ENCODE measurements around the gene ZNF579.

The ZNF579 gene

DNA sequence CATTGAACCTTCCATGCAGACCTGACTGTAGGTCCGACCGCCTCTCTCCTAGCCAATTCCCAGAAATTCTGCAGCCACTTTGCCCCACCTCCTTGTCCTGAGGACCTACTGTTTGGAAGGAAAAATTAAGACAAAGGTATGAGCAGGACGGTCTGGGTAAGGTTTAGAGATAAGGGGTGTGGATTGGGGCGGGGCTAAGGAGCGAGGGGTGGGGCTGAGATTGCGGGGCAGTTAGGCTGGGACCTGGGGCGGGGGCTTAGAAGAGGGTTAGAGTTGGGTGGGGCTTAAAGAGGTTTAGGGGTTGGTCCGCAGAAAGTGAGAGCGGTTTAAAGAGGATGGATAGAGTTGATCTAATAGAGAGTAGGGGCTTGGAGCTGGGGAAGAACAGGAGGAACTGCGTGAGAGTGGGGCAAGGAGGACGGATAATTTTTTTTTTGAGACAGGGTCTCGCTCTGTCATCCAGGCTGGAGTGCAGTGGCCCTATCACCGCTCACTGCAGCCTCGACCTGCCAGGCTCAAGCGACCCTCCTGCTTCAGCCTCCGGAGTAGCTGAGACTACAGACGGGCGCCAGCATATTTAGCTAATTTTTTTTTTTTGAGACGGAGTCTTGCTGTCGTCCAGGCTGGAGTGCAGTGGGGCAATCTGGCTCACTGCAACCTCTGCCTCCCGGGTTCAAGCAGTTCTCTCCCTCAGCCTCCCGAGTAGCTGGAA lies 23.1 kb upstream of the ZNF579 start:
- DNase-seq (ENCODE audit: insufficient read length, low spot score) = no peak
- FAIRE-seq = no peak
- TF ChIP-seq POLR2AphosphoS5 (IDR thresholded peaks at IDR 0.05; ENCODE audit: low read depth, low read length) (no peak), TAF1 (IDR thresholded peaks at IDR 0.05; ENCODE audit: low read depth, low read length) (no peak), POU2F2 (IDR thresholded peaks at IDR 0.05; ENCODE audit: low read depth, low read length) (no peak), SPI1 (IDR thresholded peaks at IDR 0.05; ENCODE audit: low read depth, low read length) (no peak), POLR2A (IDR thresholded peaks at IDR 0.05; ENCODE audit: low read depth, low read length) (no peak), PAX5 (IDR thresholded peaks at IDR 0.05; ENCODE audit: insufficient read depth, low read length, severe bottlenecking) (no peak)

DNA sequence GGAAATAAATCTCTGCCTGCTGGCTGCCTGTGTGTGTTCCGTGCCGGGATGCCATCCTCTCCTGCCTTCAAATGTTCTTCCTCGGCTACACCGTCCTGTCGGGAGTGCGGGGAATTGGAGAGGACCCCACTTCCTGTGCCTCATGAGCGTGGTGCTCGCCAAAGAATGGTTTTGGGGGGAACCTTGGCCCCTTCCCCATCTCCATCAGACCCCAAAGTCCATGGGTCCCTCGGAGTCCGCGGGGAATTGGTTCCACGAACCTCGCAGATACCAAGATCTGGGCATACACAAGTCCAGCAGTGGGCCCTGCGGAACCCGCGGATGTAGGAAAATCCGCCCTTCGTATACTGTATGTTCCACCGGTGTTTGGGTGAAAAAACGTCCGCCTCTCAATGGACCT lies 22.5 kb upstream of the ZNF579 start:
- DNase-seq (ENCODE audit: insufficient read length, low spot score) = no peak
- TF ChIP-seq SPI1 (IDR thresholded peaks at IDR 0.05; ENCODE audit: low read depth, low read length) = no peak
- TF ChIP-seq POLR2AphosphoS5 (IDR thresholded peaks at IDR 0.05; ENCODE audit: low read depth, low read length) = no peak
- no peak for TF ChIP-seq POLR2A (IDR thresholded peaks at IDR 0.05; ENCODE audit: low read depth, low read length)
- no peak for TF ChIP-seq POU2F2 (IDR thresholded peaks at IDR 0.05; ENCODE audit: low read depth, low read length)
- no peak for TF ChIP-seq TAF1 (IDR thresholded peaks at IDR 0.05; ENCODE audit: low read depth, low read length)
- TF ChIP-seq PAX5 (IDR thresholded peaks at IDR 0.05; ENCODE audit: insufficient read depth, low read length, severe bottlenecking) = no peak
- FAIRE-seq = no peak

DNA sequence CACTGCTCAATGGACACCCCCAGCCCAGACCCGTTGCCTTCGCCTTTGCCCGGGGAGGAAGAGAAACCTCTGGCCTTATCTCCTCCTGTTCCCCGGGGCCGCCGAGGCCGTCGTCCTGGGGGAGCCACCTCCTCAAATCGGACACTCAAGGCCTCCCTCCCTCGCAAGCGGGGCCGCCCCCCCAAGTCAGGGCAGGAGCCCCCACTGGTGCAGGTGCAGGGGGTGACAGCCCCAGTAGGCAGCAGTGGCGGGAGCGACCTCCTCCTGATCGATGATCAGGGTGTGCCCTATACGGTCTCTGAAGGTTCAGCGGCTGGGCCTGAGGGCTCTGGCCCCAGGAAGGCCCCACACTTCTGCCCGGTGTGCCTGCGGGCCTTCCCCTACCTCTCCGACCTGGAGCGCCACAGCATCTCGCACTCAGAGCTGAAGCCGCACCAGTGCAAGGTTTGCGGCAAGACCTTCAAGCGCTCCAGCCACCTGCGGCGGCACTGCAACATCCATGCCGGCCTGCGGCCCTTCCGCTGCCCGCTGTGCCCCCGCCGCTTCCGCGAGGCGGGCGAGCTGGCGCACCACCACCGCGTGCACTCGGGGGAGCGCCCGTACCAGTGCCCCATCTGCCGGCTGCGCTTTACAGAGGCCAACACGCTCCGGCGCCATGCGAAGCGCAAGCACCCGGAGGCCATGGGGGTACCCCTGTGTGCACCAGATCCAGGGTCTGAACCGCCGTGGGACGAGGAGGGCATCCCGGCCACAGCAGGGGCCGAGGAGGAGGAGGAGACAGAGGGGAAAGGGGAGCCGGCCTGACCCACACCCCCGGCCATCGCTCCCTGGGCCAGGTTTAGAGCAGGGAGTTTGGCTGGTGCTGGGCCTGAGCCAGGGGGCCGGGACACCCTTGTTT lies 21.7 kb upstream of the ZNF579 start:
- no peak for TF ChIP-seq SPI1 (IDR thresholded peaks at IDR 0.05; ENCODE audit: low read depth, low read length)
- no peak for TF ChIP-seq POLR2A (IDR thresholded peaks at IDR 0.05; ENCODE audit: low read depth, low read length)
- TF ChIP-seq POU2F2 (IDR thresholded peaks at IDR 0.05; ENCODE audit: low read depth, low read length) = no peak
- no peak for TF ChIP-seq TAF1 (IDR thresholded peaks at IDR 0.05; ENCODE audit: low read depth, low read length)
- TF ChIP-seq POLR2AphosphoS5 (IDR thresholded peaks at IDR 0.05; ENCODE audit: low read depth, low read length) = no peak
- TF ChIP-seq PAX5 (IDR thresholded peaks at IDR 0.05; ENCODE audit: insufficient read depth, low read length, severe bottlenecking) = no peak
- FAIRE-seq (no peak), DNase-seq (ENCODE audit: insufficient read length, low spot score) (no peak)

DNA sequence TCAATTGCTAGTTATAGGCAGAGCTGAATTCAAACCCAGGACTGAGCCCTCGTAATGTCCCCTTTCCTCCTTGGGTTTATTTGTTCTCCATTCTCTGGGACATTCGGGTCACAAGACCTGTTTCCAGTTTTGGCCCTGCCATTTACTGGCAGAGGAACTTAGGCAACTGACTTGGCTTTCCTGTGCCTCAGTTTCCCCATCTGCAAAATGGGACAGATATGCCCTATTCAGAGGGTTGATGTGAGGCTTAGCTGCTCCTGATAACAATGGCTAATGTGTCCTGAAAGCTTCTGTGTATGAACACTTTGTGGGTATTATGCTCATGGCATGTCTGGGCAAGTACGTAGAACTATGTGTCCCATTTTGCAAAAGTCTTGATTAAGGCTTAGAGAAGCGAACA lies 20.4 kb upstream of the ZNF579 start:
- DNase-seq (ENCODE audit: insufficient read length, low spot score) (no peak), FAIRE-seq (no peak)
- TF ChIP-seq POU2F2 (IDR thresholded peaks at IDR 0.05; ENCODE audit: low read depth, low read length) = no peak
- no peak for TF ChIP-seq POLR2AphosphoS5 (IDR thresholded peaks at IDR 0.05; ENCODE audit: low read depth, low read length)
- no peak for TF ChIP-seq POLR2A (IDR thresholded peaks at IDR 0.05; ENCODE audit: low read depth, low read length)
- no peak for TF ChIP-seq PAX5 (IDR thresholded peaks at IDR 0.05; ENCODE audit: insufficient read depth, low read length, severe bottlenecking)
- TF ChIP-seq TAF1 (IDR thresholded peaks at IDR 0.05; ENCODE audit: low read depth, low read length) = no peak
- no peak for TF ChIP-seq SPI1 (IDR thresholded peaks at IDR 0.05; ENCODE audit: low read depth, low read length)

DNA sequence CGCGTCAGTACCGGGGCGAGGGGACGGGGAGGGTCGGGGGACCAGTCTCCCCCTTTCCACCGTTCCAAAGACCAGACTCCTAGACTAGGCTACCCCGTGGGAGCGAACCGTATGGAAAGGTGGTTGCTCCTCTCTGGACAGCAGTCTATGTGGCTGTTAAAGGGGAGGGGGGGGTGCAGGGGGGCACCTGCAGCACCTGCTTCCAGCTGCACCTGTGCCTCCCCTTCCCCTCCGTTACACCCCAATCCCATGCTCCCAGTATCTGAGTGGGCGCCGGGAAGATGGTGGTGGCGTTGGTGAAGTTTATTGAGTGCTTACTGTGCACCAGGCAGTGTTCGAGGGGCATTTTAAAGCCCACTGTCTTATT lies 20.0 kb upstream of the ZNF579 start:
- TF ChIP-seq SPI1 (IDR thresholded peaks at IDR 0.05; ENCODE audit: low read depth, low read length) (no peak), POU2F2 (IDR thresholded peaks at IDR 0.05; ENCODE audit: low read depth, low read length) (no peak), POLR2AphosphoS5 (IDR thresholded peaks at IDR 0.05; ENCODE audit: low read depth, low read length) (no peak), PAX5 (IDR thresholded peaks at IDR 0.05; ENCODE audit: insufficient read depth, low read length, severe bottlenecking) (no peak), POLR2A (IDR thresholded peaks at IDR 0.05; ENCODE audit: low read depth, low read length) (no peak), TAF1 (IDR thresholded peaks at IDR 0.05; ENCODE audit: low read depth, low read length) (no peak)
- no peak for FAIRE-seq
- DNase-seq (ENCODE audit: insufficient read length, low spot score) = no peak

DNA sequence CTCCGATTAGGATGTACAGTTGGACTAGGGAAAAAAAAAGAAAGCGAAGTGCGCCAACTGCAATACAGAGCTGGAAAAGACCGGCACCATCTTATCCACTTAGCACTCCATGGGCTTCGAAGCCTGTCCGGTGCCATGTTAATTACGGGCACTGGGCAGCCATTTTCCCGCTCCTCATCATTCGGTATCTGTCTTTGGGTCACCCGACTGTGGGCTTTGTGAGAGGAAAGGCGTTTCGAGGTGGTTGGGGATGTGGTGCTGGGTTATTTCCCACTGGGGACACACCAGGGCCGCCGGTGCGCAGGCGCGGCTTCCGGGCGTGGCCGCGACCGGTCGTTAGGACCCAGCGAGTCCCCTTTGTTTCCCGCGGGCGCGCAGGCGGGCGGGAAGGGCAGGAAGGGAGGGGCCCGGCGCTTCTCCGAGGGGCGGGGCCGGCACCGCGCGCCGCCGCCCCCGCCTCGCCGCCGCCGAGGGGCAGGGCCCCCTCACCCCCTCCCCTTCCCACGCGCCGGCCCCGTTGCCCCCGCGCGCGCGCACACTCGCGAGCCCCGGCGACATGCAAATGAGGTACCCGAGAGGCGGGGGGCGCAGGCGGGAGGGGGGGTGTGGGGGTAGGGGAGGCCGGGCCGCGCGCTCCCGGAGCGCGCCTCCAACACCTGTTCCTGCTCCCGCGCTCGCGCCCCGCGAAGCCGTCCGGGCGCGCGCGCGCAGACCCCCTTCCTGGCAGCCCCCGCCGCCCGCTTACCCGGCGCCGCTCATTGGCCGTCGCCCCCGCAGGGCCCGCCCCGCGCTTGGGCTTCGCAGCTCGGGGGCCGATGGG lies 19.4 kb upstream of the ZNF579 start, which contains the start of gene ZNF524:
TSS of gene ZNF524 (plus strand) at position 447 of the 820 bp plus-strand sequence. CDS start 1,825 bp downstream, outside the sequence.
- peak; percentile 86 for DNase-seq (ENCODE audit: insufficient read length, low spot score)
- 0 out of 2 replicates have a peak, but pooled peaks have one; percentile 18 for TF ChIP-seq POLR2AphosphoS5 (IDR thresholded peaks at IDR 0.05; ENCODE audit: low read depth, low read length)
- no peak for TF ChIP-seq POU2F2 (IDR thresholded peaks at IDR 0.05; ENCODE audit: low read depth, low read length)
- no peak for TF ChIP-seq SPI1 (IDR thresholded peaks at IDR 0.05; ENCODE audit: low read depth, low read length)
- TF ChIP-seq POLR2A (IDR thresholded peaks at IDR 0.05; ENCODE audit: low read depth, low read length) = no peak
- peak; percentile 79 for TF ChIP-seq TAF1 (IDR thresholded peaks at IDR 0.05; ENCODE audit: low read depth, low read length)
- no peak for TF ChIP-seq PAX5 (IDR thresholded peaks at IDR 0.05; ENCODE audit: insufficient read depth, low read length, severe bottlenecking)
- peak; percentile 89 for FAIRE-seq

DNA sequence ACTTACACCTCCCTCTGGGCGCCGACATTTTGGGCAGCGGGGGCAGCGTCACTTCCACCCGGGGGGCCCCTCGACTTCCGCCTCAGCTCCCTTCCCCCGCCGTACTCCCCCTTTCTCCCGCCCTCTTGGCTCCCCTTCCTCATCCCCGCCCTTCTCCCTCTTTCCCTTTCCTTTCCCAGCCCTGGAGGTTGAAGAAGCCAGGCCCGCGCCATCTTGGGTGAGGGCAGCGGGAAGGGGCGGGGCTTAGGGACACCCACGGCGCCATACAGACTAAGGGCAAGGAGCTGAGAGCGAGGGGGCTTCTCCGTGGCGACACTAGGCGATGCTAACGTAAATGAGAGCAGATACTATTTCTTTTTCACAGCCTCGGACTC lies 18.8 kb upstream of the ZNF579 start, which contains the start of gene FIZ1:
TSS of gene FIZ1 (minus strand) at position 50 of the 374 bp plus-strand sequence. CDS start 1,652 bp downstream, outside the sequence.
- DNase-seq (ENCODE audit: insufficient read length, low spot score) = peak; percentile 81
- peak; percentile 33; the same call in 1 of the 2 replicates for TF ChIP-seq SPI1 (IDR thresholded peaks at IDR 0.05; ENCODE audit: low read depth, low read length)
- peak; percentile 8; the same call in 1 of the 2 replicates for TF ChIP-seq POU2F2 (IDR thresholded peaks at IDR 0.05; ENCODE audit: low read depth, low read length)
- no peak for TF ChIP-seq PAX5 (IDR thresholded peaks at IDR 0.05; ENCODE audit: insufficient read depth, low read length, severe bottlenecking)
- no peak for FAIRE-seq

DNA sequence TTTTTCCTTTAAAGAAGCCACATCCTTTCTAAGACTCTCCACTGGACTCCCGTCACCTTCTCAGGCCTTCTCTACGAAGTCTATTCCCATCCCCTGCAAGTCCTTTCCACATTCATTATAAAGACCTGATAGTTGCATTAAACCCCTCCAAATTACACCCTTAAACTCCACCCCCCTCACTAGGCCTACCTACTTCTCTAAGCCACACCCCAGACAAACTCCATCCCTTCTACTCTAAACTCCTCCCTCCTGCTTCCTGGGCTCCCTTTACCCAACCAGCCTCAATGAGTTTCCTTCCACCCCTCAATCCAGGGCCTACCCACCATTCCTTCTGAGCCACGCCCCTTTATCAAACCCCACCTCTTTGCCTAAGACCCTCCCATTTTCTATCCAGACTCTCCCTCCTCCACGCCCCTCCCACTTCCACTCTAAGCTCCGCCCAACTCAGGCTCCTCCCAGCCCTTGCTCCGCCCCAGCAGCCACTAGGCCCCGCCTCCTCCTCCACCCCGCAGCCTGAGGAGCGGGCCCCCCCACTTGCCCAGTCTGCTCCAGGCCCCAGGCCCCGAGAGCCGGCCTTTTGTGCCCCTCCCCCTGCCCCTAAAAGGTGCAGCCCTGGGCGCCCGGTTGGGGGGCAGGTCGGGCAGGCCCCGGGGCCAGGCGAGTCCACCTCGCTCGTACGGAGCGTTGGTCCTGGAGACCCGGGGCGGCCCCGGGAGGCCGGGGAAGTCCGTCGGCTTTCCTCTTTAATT lies 18.2 kb upstream of the ZNF579 start:
- TF ChIP-seq POLR2AphosphoS5 (IDR thresholded peaks at IDR 0.05; ENCODE audit: low read depth, low read length) = no peak
- TF ChIP-seq TAF1 (IDR thresholded peaks at IDR 0.05; ENCODE audit: low read depth, low read length) = no peak; the same call in 1 of the 2 replicates
- TF ChIP-seq PAX5 (IDR thresholded peaks at IDR 0.05; ENCODE audit: insufficient read depth, low read length, severe bottlenecking) = no peak
- TF ChIP-seq POU2F2 (IDR thresholded peaks at IDR 0.05; ENCODE audit: low read depth, low read length) = no peak
- no peak for TF ChIP-seq SPI1 (IDR thresholded peaks at IDR 0.05; ENCODE audit: low read depth, low read length)
- TF ChIP-seq POLR2A (IDR thresholded peaks at IDR 0.05; ENCODE audit: low read depth, low read length) = no peak
- DNase-seq (ENCODE audit: insufficient read length, low spot score) (peak; percentile 78), FAIRE-seq (peak; percentile 87)
